ENCODE results near the gene GPC3. TPM values are rescaled to one million over a fixed set of nuclear protein-coding genes. Genes with fewer than 3 reads are reported as not detected.
"Not testable (repeated sequence)": the region's sequence is repeated elsewhere in the genome, so short reads cannot be mapped to it uniquely, and the experiment has no call there.

The GPC3 gene
- total RNA-seq, 6 donors from 2014 or later: 9.4 to 111 (median 57.6) TPM

DNA sequence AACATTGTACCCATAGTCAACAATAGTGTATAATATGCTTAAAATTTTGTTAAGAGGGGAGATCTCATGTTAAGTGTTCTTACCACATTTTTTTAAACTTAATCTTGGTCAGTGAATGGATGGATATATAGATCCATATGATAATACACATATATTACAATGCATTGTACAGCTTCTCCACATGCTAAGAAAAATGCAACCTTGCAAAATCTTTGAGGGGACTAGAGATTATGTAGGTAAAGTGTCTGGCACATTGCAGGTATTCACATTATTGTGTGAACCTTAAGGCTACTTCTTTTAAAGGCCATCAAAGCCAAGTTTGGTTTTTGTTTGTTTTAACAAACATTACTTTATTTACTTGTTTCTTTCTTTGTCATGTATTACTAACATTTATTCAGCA lies 10.4 kb upstream of the GPC3 start:
- TF ChIP-seq POLR2A (IDR thresholded peaks at IDR 0.05): no peak
- no peak for TF ChIP-seq EP300 (IDR thresholded peaks at IDR 0.05)
- no peak for TF ChIP-seq POLR2AphosphoS5 (IDR thresholded peaks at IDR 0.05)
- TF ChIP-seq, protein P1, sequence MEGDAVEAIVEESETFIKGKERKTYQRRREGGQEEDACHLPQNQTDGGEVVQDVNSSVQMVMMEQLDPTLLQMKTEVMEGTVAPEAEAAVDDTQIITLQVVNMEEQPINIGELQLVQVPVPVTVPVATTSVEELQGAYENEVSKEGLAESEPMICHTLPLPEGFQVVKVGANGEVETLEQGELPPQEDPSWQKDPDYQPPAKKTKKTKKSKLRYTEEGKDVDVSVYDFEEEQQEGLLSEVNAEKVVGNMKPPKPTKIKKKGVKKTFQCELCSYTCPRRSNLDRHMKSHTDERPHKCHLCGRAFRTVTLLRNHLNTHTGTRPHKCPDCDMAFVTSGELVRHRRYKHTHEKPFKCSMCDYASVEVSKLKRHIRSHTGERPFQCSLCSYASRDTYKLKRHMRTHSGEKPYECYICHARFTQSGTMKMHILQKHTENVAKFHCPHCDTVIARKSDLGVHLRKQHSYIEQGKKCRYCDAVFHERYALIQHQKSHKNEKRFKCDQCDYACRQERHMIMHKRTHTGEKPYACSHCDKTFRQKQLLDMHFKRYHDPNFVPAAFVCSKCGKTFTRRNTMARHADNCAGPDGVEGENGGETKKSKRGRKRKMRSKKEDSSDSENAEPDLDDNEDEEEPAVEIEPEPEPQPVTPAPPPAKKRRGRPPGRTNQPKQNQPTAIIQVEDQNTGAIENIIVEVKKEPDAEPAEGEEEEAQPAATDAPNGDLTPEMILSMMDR (IDR thresholded peaks at IDR 0.05): no peak
- ATAC-seq (ENCODE audit: low FRiP score in 2 of 2) (no peak), DNase-seq (no peak)
- H3K36me3 ChIP-seq: no peaks in the 10 kb centered on the region
- no peak overlapping the region for H3K27ac ChIP-seq
- H3K9me3 ChIP-seq: no peaks in the 10 kb centered on the region
- no peaks in the 10 kb centered on the region for H3K4me1 ChIP-seq
- no peak overlapping the region for H3K4me3 ChIP-seq
- no peaks in the 10 kb centered on the region for H3K27me3 ChIP-seq

DNA sequence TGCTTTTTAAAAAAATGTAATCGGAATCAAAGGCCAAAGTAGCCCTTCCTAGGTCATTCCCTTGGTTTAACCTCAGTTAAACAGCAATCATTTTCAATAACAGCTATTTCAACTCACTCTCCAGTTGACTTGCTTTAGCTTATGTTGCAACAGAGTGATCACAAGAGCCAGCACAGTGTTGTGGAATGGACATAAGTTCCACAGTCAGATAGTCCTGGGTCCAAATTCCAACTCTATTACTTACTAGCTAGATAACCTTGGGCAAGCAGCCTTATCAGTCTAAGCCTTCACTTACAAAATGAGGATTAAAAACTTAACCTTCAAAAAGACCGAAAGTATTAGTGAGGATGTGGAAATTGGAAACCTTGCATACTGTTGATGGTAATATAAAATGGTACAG lies 9.2 kb upstream of the GPC3 start:
- no peak overlapping the region for H3K4me3 ChIP-seq
- H3K36me3 ChIP-seq: no peaks in the 10 kb centered on the region
- DNase-seq (no peak), ATAC-seq (ENCODE audit: low FRiP score in 2 of 2) (no peak)
- TF ChIP-seq POLR2AphosphoS5 (IDR thresholded peaks at IDR 0.05) (no peak), EP300 (IDR thresholded peaks at IDR 0.05) (no peak)
- TF ChIP-seq, protein P1 (IDR thresholded peaks at IDR 0.05): no peak
- 73 to 75% methylated on average over 2 of the region's 2 CpGs for WGBS, 2 donors
- H3K27me3 ChIP-seq: no peaks in the 10 kb centered on the region
- H3K27ac ChIP-seq: no peak overlapping the region
- H3K4me1 ChIP-seq: no peaks in the 10 kb centered on the region
- no peaks in the 10 kb centered on the region for H3K9me3 ChIP-seq

DNA sequence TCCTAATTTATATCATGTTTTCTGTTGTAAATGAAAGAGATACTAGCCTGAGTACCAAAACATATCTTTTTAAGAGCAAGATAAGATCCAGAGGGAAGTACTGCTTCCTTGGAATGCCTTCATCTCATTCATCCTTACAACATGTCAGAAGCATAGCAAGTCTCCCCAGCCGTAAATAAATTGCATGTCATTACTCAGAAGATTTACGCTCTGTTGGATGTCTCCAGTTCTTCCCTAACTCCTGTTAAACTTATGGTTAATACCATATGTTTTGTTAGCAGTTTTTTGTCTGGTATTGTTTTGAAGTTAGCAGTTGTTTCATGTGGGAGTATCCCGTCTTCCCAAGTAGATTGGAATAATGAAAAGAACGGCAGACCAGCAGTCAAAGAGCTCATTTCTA lies 7.5 kb upstream of the GPC3 start:
- DNase-seq (no peak), ATAC-seq (ENCODE audit: low FRiP score in 2 of 2) (no peak)
- Histone ChIP-seq H3K4me1 (no peaks in the 10 kb centered on the region), H3K4me3 (no peak overlapping the region), H3K9me3 (no peaks in the 10 kb centered on the region), H3K27ac (no peak overlapping the region), H3K36me3 (no peaks in the 10 kb centered on the region), H3K27me3 (no peaks in the 10 kb centered on the region)
- TF ChIP-seq POLR2AphosphoS5 (IDR thresholded peaks at IDR 0.05) (no peak), EP300 (IDR thresholded peaks at IDR 0.05) (no peak), POLR2A (IDR thresholded peaks at IDR 0.05) (no peak)
- TF ChIP-seq, protein P1 (IDR thresholded peaks at IDR 0.05): no peak
- WGBS, 2 donors: 61 to 72% methylated on average over 4 of the region's 4 CpGs

DNA sequence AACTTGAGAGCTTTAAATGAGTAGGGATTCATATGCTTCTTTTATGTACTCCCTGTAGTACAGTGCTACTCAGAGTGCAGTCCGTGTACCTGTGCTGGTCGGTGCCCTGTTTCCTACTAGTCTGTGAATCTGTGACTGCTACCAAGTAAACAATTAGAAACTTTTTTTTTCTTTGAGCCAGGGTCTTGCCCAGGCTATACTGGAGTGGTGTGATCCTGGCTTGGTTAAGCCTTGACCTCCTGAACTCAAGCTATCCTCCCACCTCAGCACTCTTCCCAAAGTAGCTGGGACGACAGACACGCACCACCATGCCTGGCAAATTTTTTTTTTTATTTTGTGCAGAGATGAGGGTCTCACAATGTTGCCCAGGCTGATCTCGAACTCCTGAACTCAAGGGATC lies 6.4 kb upstream of the GPC3 start:
- Histone ChIP-seq H3K4me1 (no peaks in the 10 kb centered on the region), H3K9me3 (no peaks in the 10 kb centered on the region), H3K27me3 (no peaks in the 10 kb centered on the region), H3K4me3 (no peak overlapping the region), H3K27ac (no peak overlapping the region), H3K36me3 (no peaks in the 10 kb centered on the region)
- DNase-seq (no peak), ATAC-seq (ENCODE audit: low FRiP score in 2 of 2) (no peak)
- WGBS, 2 donors: 58 to 78% methylated on average over 1 to 5 of the region's 5 CpGs
- TF ChIP-seq, protein P1 (IDR thresholded peaks at IDR 0.05): no peak
- TF ChIP-seq POLR2AphosphoS5 (IDR thresholded peaks at IDR 0.05): no peak
- no peak for TF ChIP-seq EP300 (IDR thresholded peaks at IDR 0.05)
- no peak for TF ChIP-seq POLR2A (IDR thresholded peaks at IDR 0.05)

DNA sequence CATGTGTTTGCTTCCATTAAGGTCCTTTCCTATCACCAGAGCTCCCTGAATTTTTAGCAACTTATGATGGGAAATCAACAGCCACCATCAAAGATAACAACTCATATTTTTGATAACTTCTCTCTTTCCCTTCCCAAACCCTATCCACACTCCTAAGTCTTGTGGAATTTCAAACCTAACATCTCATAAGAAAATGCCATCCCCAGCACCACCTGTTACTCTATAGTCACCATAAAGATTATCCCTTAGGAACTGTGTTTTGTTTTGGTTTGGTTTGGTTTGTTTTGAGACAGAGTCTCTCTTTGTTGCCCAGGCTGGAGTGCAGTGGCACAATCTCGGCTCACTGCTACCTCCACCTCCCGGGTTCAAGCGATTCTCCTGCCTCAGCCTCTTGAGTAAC lies 5.7 kb upstream of the GPC3 start:
- H3K9me3 ChIP-seq; H3K4me3 ChIP-seq; DNase-seq; ATAC-seq (ENCODE audit: low FRiP score in 2 of 2); H3K27ac ChIP-seq; H3K4me1 ChIP-seq; H3K27me3 ChIP-seq; H3K36me3 ChIP-seq: not testable (repeated sequence)
- WGBS, 2 donors: 93 to 94% methylated on average over 3 of the region's 3 CpGs
